Measurements from ENCODE around the gene COL4A3.

The COL4A3 gene

DNA sequence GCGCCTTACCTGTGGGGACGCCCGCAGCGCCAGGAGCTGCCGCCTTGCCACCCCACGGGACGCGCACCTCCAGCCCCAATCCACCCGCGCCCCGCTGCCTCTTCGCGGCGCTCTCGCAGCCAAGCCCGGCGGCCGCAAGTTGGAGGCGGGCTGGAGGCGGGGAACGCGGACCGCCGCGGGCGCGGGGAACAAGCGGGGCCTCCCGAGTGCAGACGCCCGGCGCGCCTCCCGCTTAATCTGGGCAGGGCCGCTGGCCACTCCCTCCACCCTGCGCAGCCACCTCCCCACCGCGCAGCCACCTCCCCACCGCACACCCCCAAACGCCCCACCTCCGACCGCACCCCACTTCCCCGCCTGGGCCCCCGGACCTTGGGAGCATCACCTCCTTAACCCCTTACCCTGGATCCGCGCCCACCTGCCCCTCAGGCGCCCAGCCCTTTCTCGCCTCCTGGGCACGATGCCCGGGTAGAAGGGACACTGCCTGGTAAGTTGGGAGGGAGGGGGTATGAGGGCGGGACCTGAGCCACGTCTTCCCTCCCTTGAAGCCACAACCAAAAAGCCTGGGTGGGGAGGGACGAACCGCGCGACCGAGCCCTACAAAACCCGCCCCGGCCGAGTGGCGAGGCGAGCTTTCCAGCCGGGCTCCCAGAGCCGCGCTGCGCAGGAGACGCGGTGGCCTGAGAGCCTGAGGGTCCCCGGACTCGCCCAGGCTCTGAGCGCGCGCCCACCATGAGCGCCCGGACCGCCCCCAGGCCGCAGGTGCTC lies at the start of gene COL4A3, which contains the start of gene COL4A4:
Gene COL4A3, plus strand, starts transcription at position 627 of the 765 bp plus-strand sequence. Its CDS starts 103 bp downstream, at position 730.
Gene COL4A4, minus strand, starts transcription at position 208 of the 765 bp plus-strand sequence. CDS start 16,722 bp downstream, outside the sequence.
- no peak for DNase-seq

DNA sequence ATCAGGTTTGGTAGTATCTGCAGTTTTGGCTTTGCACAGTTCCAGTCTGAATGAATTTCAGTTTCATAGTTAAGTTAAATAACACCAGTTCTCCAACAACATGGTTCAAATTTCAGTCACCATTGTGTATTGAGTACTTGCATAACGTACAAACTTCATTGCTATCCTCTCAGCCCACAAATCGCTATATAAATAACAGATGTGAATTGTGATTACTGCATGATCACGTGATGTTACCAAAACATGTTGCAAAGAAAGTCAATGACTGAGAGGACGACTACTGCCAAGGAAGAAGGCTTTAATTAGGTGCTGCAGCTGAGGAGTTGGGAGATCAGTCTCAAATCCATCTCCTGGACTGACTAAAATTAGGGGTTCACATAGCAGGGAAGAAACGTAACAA lies 48.7 kb upstream of the COL4A3 start:
- peak; percentile 43 for DNase-seq

DNA sequence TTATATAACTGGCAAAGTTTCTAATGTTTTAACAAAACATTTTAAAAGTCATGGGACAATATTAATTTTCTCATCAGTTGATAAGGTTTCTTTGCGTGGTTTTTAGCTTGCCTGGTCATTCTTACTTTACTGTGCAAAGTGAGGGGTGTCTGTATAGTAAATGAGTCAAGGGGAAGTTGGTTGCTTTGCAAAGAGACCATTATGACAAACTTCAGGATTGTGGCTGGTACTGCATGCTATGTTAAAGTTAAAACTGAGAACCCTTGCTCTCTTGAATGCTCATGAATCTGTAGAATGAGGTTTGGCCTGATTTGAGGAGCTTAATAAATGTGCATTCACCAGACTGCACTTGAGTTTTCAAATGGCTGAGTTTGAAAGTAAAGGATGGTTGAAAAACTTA lies 47.4 kb upstream of the COL4A3 start:
- no peak for DNase-seq

DNA sequence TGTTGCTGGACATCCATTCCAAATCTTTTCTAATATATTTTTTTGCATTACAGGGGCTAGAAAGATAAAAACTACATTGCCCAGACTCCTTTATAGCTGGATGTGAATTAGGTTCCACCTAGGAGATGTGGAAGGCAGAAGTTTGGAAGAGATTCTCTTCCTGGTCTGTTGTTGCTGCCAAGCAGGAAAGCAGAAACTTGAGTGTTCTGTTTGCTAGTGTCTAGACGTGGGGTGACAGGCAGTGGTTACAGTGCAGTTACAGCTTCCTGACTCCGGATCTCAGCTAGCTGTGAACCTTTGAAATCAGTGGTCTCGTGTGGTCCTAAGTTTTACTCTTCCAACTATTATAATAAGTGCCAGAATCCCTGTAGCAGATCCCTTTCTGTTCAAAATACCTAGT lies 46.6 kb upstream of the COL4A3 start:
- DNase-seq: no peak

DNA sequence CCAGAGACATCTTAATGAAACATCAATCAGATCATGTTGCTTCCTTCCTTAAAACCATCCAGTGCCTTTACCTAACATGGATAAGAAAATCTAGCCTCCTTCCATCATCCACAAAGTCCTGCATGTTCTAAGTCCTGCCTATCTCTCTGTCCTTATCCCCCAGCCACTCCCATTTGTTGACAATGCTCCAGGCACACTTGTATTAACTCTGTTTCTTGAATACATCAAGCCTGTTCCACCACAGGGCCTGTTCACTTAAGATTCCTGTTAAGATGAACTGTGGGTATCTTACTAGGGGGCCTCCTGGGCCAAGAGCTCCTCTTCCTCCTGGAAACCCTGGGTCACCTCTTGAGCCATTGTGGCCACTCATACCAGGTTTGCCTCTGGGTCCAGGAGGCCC lies 46.1 kb upstream of the COL4A3 start:
- DNase-seq: no peak

DNA sequence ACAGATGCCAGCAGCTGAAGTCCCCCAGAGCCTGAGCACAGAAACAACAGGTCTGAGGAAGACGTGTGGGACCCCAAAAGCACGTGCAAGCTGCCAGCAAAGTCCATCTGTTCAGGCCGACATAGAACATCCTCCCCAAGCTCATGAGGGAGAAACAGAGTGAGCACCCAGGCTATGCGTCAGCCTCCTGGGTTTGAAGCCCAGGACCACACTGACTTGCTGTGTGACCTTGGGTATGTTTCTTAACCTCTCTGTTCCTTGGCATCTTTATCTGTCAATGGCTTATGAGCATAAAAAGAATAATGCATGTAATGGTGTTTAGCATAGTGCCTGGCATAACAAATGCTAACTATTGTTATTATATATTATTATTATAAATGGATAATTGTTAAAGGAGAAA lies 40.7 kb upstream of the COL4A3 start:
- DNase-seq: no peak

DNA sequence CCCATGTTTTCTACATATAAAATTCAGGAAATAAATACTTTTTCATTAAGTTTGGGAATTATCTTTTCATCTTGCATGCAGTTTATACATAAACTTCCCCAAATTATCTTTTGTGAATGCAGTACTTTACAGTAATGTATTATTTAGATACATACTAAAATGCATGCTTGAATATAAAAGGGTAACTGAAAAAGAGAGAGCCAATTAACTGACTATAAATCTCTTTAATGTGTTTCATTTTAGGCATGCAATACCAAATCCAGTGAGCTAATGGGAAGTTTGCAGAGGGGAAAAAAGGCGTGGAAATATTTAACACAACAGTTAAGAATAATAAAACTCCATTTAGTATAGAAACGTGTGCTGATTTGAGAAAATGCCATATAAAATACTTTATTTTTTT lies 39.6 kb upstream of the COL4A3 start:
- DNase-seq: no peak

DNA sequence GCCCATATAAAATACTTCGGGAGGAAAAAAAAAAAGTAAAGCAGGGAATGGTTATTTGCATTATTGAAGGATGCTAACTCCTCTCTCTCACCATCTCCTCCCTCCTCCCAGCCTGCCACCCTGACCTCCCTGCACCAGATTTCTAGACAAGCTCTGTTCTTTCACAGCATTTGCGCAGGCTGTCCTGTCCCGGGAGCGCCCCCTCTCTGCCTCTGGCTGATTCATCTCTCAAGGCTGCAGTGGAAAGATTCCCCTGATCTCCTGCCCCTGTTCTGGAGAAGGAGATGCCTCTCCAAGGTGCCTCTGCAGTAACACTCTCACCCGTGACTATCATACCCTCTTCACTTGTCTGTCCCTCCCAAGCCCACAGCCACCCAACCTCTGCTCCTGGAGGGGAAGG lies 38.9 kb upstream of the COL4A3 start:
- DNase-seq: no peak

DNA sequence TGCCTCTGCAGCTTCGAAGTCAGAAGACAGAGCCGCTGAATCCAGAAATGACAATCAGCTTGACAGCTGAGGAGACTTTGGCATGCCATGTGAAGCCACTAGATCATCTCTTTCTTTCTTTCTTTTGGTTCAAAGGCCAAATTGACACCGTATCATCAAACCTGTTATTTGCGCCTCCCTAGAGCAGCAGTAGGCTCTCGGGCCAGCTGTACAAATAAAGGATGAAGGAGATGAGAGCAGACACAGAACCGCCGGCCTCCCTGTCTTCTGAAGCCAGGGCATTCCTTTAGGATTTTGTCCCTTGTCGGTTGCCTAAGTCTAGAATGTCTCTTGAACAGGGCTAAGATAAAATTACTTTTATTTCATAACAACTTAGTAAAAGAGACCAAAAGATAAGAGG lies 37.2 kb upstream of the COL4A3 start:
- DNase-seq: no peak

DNA sequence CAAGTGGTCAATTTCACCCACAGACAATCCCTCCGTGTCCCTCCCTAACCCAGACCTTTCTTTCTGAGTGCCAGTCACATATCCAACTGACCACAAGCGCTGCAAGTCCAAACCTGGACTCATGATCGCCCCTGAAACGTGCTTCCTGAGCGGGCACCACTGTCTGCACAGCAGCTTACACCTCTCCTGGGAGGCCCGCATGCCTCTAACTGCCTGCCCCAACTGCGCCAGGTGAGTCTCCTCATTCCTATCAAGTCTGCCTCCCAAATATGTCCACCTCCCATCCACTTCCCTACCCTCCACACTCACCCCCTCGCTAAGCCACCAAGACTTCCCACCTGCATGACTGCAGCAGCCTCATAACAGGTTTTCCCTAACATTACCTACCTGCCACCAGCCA lies 33.8 kb upstream of the COL4A3 start:
- DNase-seq: no peak

DNA sequence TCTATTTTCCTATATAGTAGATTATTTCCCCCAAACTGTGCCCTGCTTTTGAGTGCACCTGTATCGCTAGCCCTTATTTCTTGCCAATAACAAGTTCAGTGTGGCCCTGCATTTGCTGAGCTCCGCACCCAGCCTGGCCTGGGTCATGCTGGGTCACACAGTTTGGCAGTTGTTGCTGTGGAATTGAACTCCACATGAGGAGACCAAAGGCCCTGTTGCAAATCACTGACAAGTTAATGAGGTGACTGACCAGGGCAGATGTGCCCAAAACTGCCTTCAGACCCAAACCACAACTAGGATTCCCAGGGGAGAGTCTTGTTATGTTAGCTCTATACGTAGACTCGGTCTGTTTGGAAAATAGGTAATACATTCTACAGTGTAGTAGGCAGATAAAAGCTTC lies 31.4 kb upstream of the COL4A3 start:
- no peak for DNase-seq

DNA sequence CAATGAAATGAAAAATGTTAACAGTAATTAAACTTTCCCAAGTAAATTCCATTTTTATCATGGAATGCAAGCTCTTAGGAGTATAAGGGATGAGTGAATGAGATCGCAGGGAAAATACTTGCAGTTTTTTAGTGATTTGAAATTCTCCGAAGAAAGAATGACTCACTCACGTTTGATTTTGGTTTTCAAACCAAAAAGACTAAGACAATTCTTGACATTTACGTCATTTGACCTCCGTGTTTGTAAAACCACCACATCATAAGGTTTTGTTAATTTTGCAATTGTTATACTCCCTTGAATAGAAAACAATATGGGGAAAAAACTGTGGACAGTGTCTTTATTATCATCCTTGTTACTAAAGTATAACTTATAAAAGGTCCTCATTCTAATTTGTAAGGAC lies 29.8 kb upstream of the COL4A3 start:
- DNase-seq: no peak

DNA sequence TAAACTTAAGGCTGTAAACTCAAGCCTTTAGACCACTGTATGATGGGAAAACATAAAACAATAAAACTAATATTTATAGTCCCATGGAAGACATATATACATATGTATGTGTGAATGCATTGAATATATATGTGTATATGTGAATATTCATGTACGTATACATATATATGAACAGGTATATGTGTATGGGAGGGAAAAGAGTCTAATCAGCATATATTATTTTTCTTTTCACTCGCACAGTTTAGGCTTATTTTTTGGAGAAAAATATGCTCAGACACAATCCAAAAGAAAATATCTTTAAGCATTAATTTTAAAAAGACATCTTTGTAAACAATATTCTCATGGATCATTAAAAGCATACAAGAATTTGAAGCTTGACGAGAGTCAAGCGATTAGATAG lies 23.1 kb upstream of the COL4A3 start:
- no peak for DNase-seq

DNA sequence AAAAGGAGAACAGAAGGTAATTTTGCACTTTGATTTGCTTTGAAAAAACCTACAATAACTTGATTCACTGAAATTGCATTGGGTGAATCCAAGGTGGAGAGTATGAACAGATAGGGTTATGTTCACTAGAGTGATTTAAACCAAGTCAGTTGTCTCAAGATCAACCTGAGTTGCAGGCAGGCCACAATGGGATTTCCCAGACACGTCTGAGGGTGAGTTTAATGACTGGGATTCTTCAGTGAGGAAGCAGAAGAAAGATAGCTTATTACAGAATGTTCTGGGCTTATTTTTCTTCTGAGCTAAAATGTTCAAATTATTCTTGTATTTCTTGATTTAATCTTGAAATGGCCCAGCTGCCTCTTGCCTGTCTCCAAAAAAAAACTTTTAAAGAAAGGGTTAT lies 20.5 kb upstream of the COL4A3 start:
- DNase-seq: no peak

DNA sequence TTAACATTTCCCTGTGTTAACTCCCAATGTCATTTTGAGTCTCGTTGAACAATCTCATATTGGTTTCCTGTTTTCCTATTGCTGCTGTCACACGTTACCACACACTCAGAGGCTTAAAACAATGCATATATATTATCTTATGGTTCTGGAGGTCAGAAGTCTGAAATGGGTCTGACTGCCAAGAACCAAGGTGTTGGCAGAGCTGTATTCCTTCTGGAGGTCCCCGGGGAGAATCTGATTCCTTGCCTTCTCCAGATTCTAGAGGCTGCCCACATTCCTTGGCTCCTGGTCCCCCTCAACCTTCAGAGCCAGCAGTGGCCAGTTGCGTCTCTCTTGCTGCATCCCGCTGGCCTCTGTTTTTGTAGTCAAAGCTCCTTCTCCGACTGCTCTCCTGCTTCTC lies 18.0 kb upstream of the COL4A3 start:
- DNase-seq: no peak

DNA sequence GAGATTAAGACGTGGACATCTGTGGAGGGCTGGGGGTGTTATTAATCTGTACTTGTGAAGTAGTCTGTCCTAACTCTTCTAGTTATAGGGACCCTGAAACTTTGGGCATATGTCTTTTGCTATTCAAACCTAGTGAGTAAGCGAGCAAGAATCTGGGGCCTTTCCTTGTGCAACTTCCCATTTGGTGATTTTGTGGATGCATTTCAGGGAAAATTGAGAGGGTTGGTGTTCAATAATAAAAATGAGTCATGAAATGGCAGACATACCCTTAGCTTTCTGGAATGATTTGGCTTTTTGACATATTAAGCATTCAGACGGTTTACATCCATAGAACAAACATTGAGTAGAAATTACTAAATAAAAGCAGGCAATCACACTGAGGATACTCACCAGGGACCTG lies 17.4 kb upstream of the COL4A3 start:
- peak; percentile 73 for DNase-seq

DNA sequence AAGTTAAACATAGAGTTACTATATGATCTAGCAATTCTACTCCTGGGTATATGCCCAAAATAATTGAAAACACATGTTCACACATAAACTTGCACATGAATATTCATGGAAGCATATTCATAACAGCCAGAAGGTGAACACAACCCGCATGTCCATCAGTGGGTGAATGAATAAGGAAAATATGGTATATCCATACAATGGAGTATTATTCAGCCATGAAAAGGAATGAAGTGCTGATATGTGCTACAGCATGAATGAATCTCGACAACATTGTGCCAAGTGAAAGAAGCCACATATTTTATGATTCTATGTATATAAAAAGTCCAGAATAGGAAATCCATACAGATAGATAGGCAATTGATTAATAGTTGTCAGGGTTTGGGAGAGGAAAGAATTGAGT lies 16.3 kb upstream of the COL4A3 start:
- no peak for DNase-seq

DNA sequence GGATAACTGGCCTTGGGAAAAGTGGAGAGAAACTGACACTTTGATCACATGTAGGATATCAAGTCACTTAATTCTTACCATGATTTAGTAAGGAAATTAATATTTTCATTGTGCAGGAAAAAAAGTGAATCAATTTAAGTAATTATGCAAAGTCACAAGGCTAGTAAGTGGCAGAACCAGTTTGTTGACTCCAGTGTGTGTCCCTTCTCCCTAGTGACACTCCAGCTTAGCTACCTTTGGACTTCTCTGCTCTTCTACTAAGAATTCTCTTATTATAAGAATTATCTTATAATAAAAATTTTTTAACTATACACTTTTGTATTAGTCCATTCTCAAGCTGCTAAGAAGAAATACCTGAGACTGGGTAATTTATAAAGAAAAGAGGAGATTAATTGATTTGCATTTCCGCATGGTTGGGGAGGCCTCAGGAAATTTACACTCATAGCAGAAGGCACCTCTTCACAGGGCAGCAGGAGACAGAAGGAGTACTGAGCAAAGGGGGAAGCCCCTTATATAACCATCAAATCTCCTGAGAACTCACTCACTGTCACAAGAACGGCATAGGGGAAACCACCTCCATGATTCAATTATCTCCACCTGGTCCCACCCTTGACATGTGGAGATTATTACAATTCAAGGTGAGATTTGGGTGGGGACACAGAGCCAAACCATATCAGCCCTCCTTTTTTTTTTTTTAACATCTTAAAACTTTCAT lies 14.0 kb upstream of the COL4A3 start:
- no peak for DNase-seq

DNA sequence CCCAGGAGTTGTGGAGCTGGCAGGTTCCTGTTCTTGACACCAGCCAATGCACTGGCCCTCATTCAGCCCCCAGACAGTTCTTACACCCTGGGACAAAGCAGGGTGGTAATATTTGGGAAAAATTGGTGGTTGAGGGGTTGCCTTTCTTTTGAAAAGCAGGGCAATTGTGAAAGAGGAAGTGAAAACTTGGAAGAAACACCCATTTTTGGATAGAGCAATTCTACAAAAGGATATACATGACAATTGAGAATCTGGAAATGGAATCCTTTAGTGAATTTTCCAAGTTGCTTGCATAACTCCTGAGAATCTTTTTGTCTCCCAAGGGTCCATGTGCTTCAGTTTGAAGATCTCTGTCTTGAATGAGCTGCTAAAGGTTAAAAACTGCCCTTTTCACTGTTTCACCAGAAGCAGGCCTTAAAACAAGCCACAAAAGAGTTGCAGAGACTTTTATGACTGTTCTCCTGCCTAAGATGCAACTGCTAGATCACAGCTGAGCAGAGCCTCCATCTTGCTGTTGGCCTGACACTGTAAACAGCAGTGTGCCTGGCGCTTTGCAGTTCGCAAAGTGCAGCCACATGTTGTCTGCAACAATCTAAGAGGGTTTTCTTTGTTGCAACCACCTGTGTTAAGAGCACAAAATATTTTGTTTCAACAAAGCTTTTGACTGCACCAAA lies 12.2 kb upstream of the COL4A3 start:
- no peak for DNase-seq

DNA sequence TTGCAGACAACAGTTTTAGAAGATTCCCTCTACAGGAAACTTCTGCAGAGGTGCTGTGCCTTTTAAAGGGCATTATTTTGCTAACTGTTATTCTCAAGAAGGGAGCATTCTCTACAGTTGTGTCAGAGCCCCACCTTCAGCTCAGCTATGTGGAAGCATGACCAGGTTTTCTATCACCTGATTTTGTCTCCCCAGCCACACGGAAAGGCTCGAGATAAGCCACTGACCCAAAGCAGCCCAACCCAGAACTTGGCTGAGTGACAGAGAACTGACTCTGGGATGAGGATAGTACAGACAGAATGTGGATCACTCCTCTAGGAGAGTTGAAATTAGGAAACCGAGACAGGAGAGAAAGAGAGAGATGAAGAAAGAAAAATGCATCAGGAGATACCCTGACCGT lies 11.1 kb upstream of the COL4A3 start:
- DNase-seq: no peak

DNA sequence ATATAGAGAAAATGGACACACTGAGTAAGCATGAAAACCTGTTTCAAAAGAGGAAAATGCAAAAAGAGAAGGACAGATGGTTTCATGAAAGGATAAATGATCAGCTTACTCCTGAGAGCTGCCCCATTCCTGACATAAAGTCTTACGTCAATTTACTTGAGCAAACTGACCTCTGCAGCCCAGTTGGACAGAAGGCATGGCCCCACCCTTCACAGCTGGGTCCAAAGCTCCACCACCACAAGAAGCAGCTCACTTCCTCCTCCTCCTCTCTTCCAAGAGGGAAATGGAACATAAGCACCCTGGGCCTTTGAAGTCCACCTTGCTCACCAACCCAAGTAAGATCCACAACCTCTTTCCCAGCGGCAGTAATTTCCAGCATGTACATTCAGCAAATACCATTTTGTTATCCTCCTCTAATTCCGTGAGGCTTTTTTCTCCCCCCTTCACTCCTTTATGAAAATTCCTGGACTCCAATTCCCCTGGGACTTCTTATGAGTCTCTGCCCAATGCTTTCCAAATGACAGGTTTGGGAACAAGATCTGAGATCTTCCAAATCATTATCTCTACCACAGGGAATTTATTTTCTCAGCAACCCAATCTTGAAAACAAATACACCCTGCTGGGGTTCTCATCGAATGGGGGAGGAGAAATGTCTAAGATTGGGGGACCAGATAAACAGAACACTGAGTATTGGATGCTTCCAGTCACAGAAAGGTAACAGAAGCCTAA lies 10.5 kb upstream of the COL4A3 start:
- peak; percentile 12 for DNase-seq

DNA sequence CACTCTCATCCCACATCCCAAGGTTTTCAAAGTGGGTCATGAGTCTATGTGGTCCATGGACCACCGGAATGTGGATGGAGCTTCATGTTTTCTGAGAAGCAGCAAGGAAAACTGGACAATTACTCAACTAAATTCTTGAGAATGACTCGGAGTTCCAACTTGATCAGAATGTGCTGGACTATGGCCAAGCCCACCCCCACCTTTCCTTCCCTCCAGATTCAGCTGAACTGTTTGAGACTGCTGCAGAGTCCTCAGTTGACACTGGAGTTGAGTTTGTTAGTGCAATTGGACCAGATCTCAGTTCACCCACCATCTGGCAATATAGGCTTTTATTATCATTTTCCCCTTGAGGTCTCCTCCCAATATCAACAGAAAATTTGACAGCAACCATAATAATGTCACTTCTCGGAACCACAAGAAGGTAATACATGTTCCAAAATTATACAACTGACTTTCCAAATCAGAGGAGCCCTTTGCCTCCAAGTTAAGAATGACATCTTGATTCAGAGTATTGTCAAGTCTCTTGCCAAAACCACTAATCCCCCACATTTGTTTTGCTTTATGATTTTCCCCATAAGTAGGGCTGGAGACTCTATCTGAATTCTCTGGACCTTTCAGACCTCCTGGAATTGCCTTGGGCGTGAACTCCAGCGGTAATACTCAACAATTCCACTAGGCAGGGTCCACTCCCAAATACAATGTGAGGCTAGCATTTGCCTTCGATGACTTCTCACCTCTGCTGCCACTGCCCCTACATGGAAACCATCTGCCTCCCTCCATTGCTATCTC lies 9.2 kb upstream of the COL4A3 start:
- peak; percentile 88 for DNase-seq

Data from fibroblast of skin of right biceps (primary cell).